ENCODE results near the gene FAM151A. TPM values are rescaled to one million over a fixed set of nuclear protein-coding genes. Genes with fewer than 3 reads are reported as not detected.

The FAM151A gene
- total RNA-seq, 4 donors from 2014 or later = not detected

GRCh38 chr1:54610601-54611580 lies 12.4 kb downstream of the FAM151A start:
- TF ChIP-seq POLR2A (IDR thresholded peaks at IDR 0.05) (no peak), CTCF (IDR thresholded peaks at IDR 0.05 in 4 of 5, conservative IDR thresholded peaks at IDR 0.05 in 1 of 5) (no peak)
- Histone ChIP-seq H3K4me1 (no peaks in the 10 kb centered on the region), H3K4me3 (no peak overlapping the region), H3K27me3 (no peaks in the 10 kb centered on the region), H3K27ac (no peak overlapping the region), H3K9me3 (no peaks in the 10 kb centered on the region), H3K36me3 (peaks cover 0 to 5% of the 10 kb centered on the region in 2 donors)
- ATAC-seq (no peak), DNase-seq (no peak)
- in situ Hi-C loops (cut with MboI; ENCODE audit: low sequenced_read_pairs in 4 of 4) (no loop called here), intact Hi-C loops (cut with DNase I; ENCODE audit: low total_unique reads) (no loop called here)

GRCh38 chr1:54610048-54610447 lies 13.3 kb downstream of the FAM151A start:
- no peak for ATAC-seq
- Histone ChIP-seq H3K36me3 (peaks cover 0 to 8% of the 10 kb centered on the region in 2 donors), H3K27me3 (no peaks in the 10 kb centered on the region), H3K4me1 (no peaks in the 10 kb centered on the region), H3K4me3 (no peak overlapping the region), H3K27ac (no peak overlapping the region), H3K9me3 (no peaks in the 10 kb centered on the region)
- no peak for TF ChIP-seq CTCF (IDR thresholded peaks at IDR 0.05 in 4 of 5, conservative IDR thresholded peaks at IDR 0.05 in 1 of 5)
- TF ChIP-seq POLR2A (IDR thresholded peaks at IDR 0.05) = no peak
- intact Hi-C loops (cut with DNase I; ENCODE audit: low total_unique reads) (no loop called here), in situ Hi-C loops (cut with MboI; ENCODE audit: low sequenced_read_pairs in 4 of 4) (no loop called here)
- no peak for DNase-seq

- no peak overlapping the region for H3K4me3 ChIP-seq
- TF ChIP-seq CTCF (IDR thresholded peaks at IDR 0.05 in 4 of 5, conservative IDR thresholded peaks at IDR 0.05 in 1 of 5) = no peak
- no peak for TF ChIP-seq POLR2A (IDR thresholded peaks at IDR 0.05)
- peaks cover 0 to 13% of the 10 kb centered on the region in 2 donors for H3K36me3 ChIP-seq
- no peak for ATAC-seq
- H3K9me3 ChIP-seq = no peaks in the 10 kb centered on the region
- no peak overlapping the region for H3K27ac ChIP-seq
- H3K27me3 ChIP-seq = no peaks in the 10 kb centered on the region
- no peak for DNase-seq
- intact Hi-C loops (cut with DNase I; ENCODE audit: low total_unique reads) = no loop called here
- in situ Hi-C loops (cut with MboI; ENCODE audit: low sequenced_read_pairs in 4 of 4) = no loop called here
- no peaks in the 10 kb centered on the region for H3K4me1 ChIP-seq
These were observed 13.9 kb downstream of the FAM151A start for GRCh38 chr1:54609301-54609921.

GRCh38 chr1:54608566-54609230 lies 14.6 kb downstream of the FAM151A start:
- Histone ChIP-seq H3K27ac (no peak overlapping the region), H3K4me3 (no peak overlapping the region), H3K27me3 (no peaks in the 10 kb centered on the region), H3K4me1 (no peaks in the 10 kb centered on the region), H3K9me3 (no peaks in the 10 kb centered on the region), H3K36me3 (peaks cover 0 to 18% of the 10 kb centered on the region in 2 donors)
- no peak for TF ChIP-seq CTCF (IDR thresholded peaks at IDR 0.05 in 4 of 5, conservative IDR thresholded peaks at IDR 0.05 in 1 of 5)
- TF ChIP-seq POLR2A (IDR thresholded peaks at IDR 0.05) = no peak
- intact Hi-C loops (cut with DNase I; ENCODE audit: low total_unique reads) (no loop called here), in situ Hi-C loops (cut with MboI; ENCODE audit: low sequenced_read_pairs in 4 of 4) (no loop called here)
- ATAC-seq (no peak), DNase-seq (no peak)

Measured in gastrocnemius medialis (tissue), 4 donors.